PC-9 (cell line): ENCODE results near the gene CIAO2B.

Source experiments
- CTCF ChIP-seq: fragments of 200-600 bp; sonication (generic); conservative IDR thresholded peaks from 2 replicates; pipeline ENCODE4 v1.6.1; 2017; ENCODE audit warnings: mixed run types, antibody characterized with exemption, mild to moderate bottlenecking, moderate library complexity
- EZH2 ChIP-seq: fragments of 200-600 bp; sonication (generic); IDR thresholded peaks from 2 replicates; pipeline ENCODE4 v1.8.0; 2017; ENCODE audit warnings: antibody characterized with exemption, low read depth

- no peak for TF ChIP-seq CTCF
- TF ChIP-seq EZH2: no peak
Observed at GRCh38 chr16:66913081-66913480, 21.1 kb downstream of the CIAO2B start.
